Kidney (tissue), 14 donors: ENCODE results near the gene ENTPD2. TPM values are rescaled to one million over a fixed set of nuclear protein-coding genes. Genes with fewer than 3 reads are reported as not detected.

Source experiments
- DNase-seq, 5 donors: peaks; one replicate each; pipeline ENCODE4 v3.0.0-alpha.2; 2013 to 2020
- FAIRE-seq: peaks from 2 replicates; lab custom pipeline; 2012; peaks lifted over from hg19 to GRCh38; lab: Jason Lieb, UNC
- H3K27ac ChIP-seq, 2 donors: one replicate each; pipeline ENCODE4 v1.7.0; 2013; ENCODE audit warnings: low read depth in 2 of 2, low read length in 2 of 2, inconsistent platforms in 1 of 2
- H3K27me3 ChIP-seq: one replicate; pipeline ENCODE4 v1.7.1; 2013; ENCODE audit warnings: low read length, inconsistent platforms; ENCODE audit not compliant: control insufficient read depth, insufficient read depth
- H3K36me3 ChIP-seq, 3 donors: one replicate each; pipeline versions ENCODE4 v1.7.0 to v1.7.1; 2013; ENCODE audit warnings: low read length in 3 of 3, control low read depth in 1 of 3, inconsistent platforms in 1 of 3; ENCODE audit not compliant: insufficient read depth in 3 of 3, control insufficient read depth in 2 of 3
- H3K4me1 ChIP-seq, 3 donors: one replicate each; pipeline versions ENCODE4 v1.7.0 to v1.7.1; 2013; ENCODE audit warnings: low read length in 3 of 3, inconsistent platforms in 1 of 3, low read depth in 1 of 3; ENCODE audit not compliant: control insufficient read depth in 2 of 3, insufficient read depth in 2 of 3
- H3K4me3 ChIP-seq, 3 donors: one replicate each; pipeline versions ENCODE4 v1.7.0 to v1.8.1; 2013; ENCODE audit warnings: low read length in 3 of 3, control low read depth in 1 of 3, inconsistent platforms in 1 of 3
- H3K9ac ChIP-seq, 3 donors: one replicate each; pipeline versions ENCODE4 v1.7.0 to v1.7.1; 2013; ENCODE audit warnings: low read length in 3 of 3, control low read depth in 1 of 3, inconsistent platforms in 1 of 3
- H3K9me3 ChIP-seq, 3 donors: one replicate each; pipeline versions ENCODE4 v1.7.0 to v1.7.1; 2013; ENCODE audit warnings: low read length in 3 of 3, control low read depth in 1 of 3, inconsistent platforms in 1 of 3; ENCODE audit not compliant: control insufficient read depth in 2 of 3, insufficient read depth in 1 of 3
- CTCF ChIP-seq: IDR thresholded peaks from 3 replicates; pipeline ENCODE4 v1.5.1; 2012; ENCODE audit warnings: mild to moderate bottlenecking, moderate library complexity, borderline replicate concordance; ENCODE audit not compliant: insufficient read depth; ENCODE audit errors: extremely low read depth
- intact Hi-C: fragments of 100-400 bp; cut with DNase I; formaldehyde crosslinking; loops from one replicate; pipeline ENCODE4 v1.11.1; 2022
- polyA plus RNA-seq: library from polyadenylated mRNA; stranded (reverse); fragments of 350-450 nt; fragmentation: Illumina TruSeq; extraction: RNeasy Lipid Tissue Mini Kit (QIAGEN cat#74804); gene quantifications from one replicate; pipeline ENCODE4 v1.2.3, GENCODE V29; 2014; ENCODE audit warnings: low read depth, low replicate concordance; ENCODE audit not compliant: insufficient read depth
- total RNA-seq: library from RNA; stranded (reverse); fragmentation: NEBNext Ultra II Directional; extraction: Animal tissue kit (Norgen Biotek cat#: 25700); gene quantifications from one replicate; pipeline ENCODE4 v1.2.1, GENCODE V29; 2021
- donor health status: control.
- donor health status: control.
- donor health status: control.
- donor health status: control.
- donor health status: control.
- donor health status: DM: yes; HTN: yes; CAD: no.
- donor health status: Normal renal cell carcinoma (clear cell type).

ENTPD2 gene
- total and polyA plus RNA-seq, 2 donors from 2014 or later, result 5.5 to 9.3 TPM

- no peak for FAIRE-seq
- intact Hi-C loops, result no loop called here
- no peak for DNase-seq
Observed at GRCh38 chr9:137012694-137013570, 40.9 kb downstream of the ENTPD2 start.

GRCh38 chr9:137011907-137012675, 41.8 kb downstream of the ENTPD2 start:
- FAIRE-seq (no peak), DNase-seq (no peak)
- Histone ChIP-seq H3K27ac (no peak overlapping the region), H3K27me3 (no peaks in the 10 kb centered on the region), H3K4me1 (peaks cover 0 to 4% (median 0%) of the 10 kb centered on the region in 3 donors), H3K4me3 (no peak overlapping the region), H3K9me3 (no peaks in the 10 kb centered on the region), H3K9ac (no peak overlapping the region), H3K36me3 (peaks cover 0 to 5% (median 0%) of the 10 kb centered on the region in 3 donors)
- TF ChIP-seq CTCF, result no peak
- intact Hi-C loops, result no loop called here

More at GRCh38 chr9:137012694-137013570, 40.9 kb downstream of the ENTPD2 start:
- Histone ChIP-seq H3K9ac (no peak overlapping the region), H3K27me3 (no peaks in the 10 kb centered on the region), H3K9me3 (no peaks in the 10 kb centered on the region), H3K36me3 (peaks cover 0 to 8% (median 0%) of the 10 kb centered on the region in 3 donors), H3K27ac (no peak overlapping the region), H3K4me3 (no peak overlapping the region), H3K4me1 (no peaks in the 10 kb centered on the region)
- no peak for TF ChIP-seq CTCF

GRCh38 chr9:137011156-137011555, 42.7 kb downstream of the ENTPD2 start:
- H3K27me3 ChIP-seq, result no peaks in the 10 kb centered on the region
- H3K27ac ChIP-seq, result no peak overlapping the region
- H3K9ac ChIP-seq, result no peak overlapping the region
- no peaks in the 10 kb centered on the region for H3K9me3 ChIP-seq
- DNase-seq (no peak), FAIRE-seq (no peak)
- no peaks in the 10 kb centered on the region for H3K36me3 ChIP-seq
- H3K4me1 ChIP-seq, result peaks cover 0 to 4% (median 0%) of the 10 kb centered on the region in 3 donors
- no peak for TF ChIP-seq CTCF
- intact Hi-C loops, result no loop called here
- H3K4me3 ChIP-seq, result no peak overlapping the region
